Keratinocyte (primary cell): ENCODE data around the gene PITPNM3.

Experiments
- CTCF ChIP-seq, 3 experiments: IDR thresholded peaks in 1 of 3; conservative IDR thresholded peaks in 1 of 3; optimal IDR thresholded peaks in 1 of 3; 2 replicates in 2 of 3; 3 replicates in 1 of 3; pipeline versions ENCODE3 to v1.5.1; 2011; ENCODE audit warnings: low read length in 3 of 3, mild to moderate bottlenecking in 3 of 3, moderate library complexity in 2 of 3, control low read depth in 1 of 3, inconsistent platforms in 1 of 3; ENCODE audit not compliant: insufficient read depth in 2 of 3; ENCODE audit errors: extremely low read depth in 1 of 3
- EZH2 ChIP-seq: IDR thresholded peaks from one replicate; pipeline ENCODE4 v1.6.1; 2012; ENCODE audit warnings: inconsistent platforms, mild to moderate bottlenecking, low read length, moderate library complexity

GRCh38 chr17:6443692-6444570 is 112.4 kb downstream of the PITPNM3 start, which contains the start of gene PIMREG:
- TF ChIP-seq CTCF (optimal IDR thresholded peaks at IDR 0.05 in 1 of 3, IDR thresholded peaks at IDR 0.05 in 1 of 3, conservative IDR thresholded peaks at IDR 0.05 in 1 of 3; ENCODE audit: extremely low read depth in 1 of 3, insufficient read depth in 2 of 3, low read length in 3 of 3) (no peak), EZH2 (no peak)
